GM12874 (cell line): Measurements from ENCODE around the gene CRACDL.

ENCODE experiments used
- CTCF ChIP-seq: IDR thresholded peaks from 2 replicates; pipeline ENCODE4 v1.5.1; 2011; ENCODE audit warnings: low read depth, mild to moderate bottlenecking, control low read depth, low read length, moderate library complexity; ENCODE audit not compliant: insufficient read depth

CRACDL gene

GRCh38 chr2:98802344-98802743 is 133.7 kb downstream of the CRACDL start:
- TF ChIP-seq CTCF: no peak

GRCh38 chr2:98801921-98802321 is 134.1 kb downstream of the CRACDL start:
- TF ChIP-seq CTCF: no peak

GRCh38 chr2:98801286-98801685 is 134.7 kb downstream of the CRACDL start:
- TF ChIP-seq CTCF: no peak

GRCh38 chr2:98800330-98801064 is 135.5 kb downstream of the CRACDL start:
- TF ChIP-seq CTCF: no peak

GRCh38 chr2:98799375-98800329 is 136.4 kb downstream of the CRACDL start:
- TF ChIP-seq CTCF: no peak

- no peak for TF ChIP-seq CTCF
Measured at GRCh38 chr2:98796775-98797544, 139.1 kb downstream of the CRACDL start.
